ENCODE results near the gene PLBD2.

DNA sequence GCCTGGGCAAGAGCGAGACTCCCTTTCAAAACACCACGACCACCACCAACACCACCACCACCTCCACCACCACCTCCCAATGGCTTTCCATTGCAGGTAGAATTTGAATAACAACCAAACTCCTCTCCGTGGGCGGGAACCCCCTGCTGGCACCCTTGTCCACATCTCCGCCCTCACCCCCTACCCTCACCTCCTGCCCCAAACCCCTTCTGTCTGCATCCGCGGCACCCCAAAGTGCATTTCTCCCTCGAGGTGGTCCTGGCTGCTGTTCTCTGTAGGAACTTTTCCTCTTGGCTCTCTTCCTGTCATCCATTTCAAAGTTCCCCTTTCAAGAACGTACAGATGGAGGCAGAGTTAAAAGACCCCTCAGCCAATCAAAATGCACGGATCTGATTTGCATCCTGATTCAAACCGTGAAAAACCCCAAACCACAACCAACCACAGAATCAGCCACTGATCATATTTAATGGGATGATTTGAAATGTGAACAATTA is 67.6 kb downstream of the PLBD2 start:
- TF ChIP-seq EP300 (IDR thresholded peaks at IDR 0.05): no peak
- TF ChIP-seq, protein P1, sequence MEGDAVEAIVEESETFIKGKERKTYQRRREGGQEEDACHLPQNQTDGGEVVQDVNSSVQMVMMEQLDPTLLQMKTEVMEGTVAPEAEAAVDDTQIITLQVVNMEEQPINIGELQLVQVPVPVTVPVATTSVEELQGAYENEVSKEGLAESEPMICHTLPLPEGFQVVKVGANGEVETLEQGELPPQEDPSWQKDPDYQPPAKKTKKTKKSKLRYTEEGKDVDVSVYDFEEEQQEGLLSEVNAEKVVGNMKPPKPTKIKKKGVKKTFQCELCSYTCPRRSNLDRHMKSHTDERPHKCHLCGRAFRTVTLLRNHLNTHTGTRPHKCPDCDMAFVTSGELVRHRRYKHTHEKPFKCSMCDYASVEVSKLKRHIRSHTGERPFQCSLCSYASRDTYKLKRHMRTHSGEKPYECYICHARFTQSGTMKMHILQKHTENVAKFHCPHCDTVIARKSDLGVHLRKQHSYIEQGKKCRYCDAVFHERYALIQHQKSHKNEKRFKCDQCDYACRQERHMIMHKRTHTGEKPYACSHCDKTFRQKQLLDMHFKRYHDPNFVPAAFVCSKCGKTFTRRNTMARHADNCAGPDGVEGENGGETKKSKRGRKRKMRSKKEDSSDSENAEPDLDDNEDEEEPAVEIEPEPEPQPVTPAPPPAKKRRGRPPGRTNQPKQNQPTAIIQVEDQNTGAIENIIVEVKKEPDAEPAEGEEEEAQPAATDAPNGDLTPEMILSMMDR (IDR thresholded peaks at IDR 0.05): no peak
- TF ChIP-seq POLR2A (IDR thresholded peaks at IDR 0.05): no peak
- TF ChIP-seq POLR2AphosphoS5 (IDR thresholded peaks at IDR 0.05): no peak
